ENCODE data around the gene DLGAP3. TPM values are rescaled to one million over a fixed set of nuclear protein-coding genes. Genes with fewer than 3 reads are reported as not detected.

DLGAP3 gene
- total and polyA plus RNA-seq, 5 donors from 2014 or later: 0.11 to 1.2 (median 0.21) TPM

Other genes starting within 250 kb of the DLGAP3 start
- not detected for gene GJB5, start 174.6 kb downstream of the DLGAP3 start, total RNA-seq
- gene GJB5, start 174.6 kb downstream of the DLGAP3 start, polyA plus RNA-seq: under 1 TPM in 1 of 4 donors, not detected in 3; 0.13 TPM
- not detected for gene GJB4, start 169.9 kb downstream of the DLGAP3 start, total RNA-seq
- not detected for gene GJB4, start 169.9 kb downstream of the DLGAP3 start, polyA plus RNA-seq
- gene GJB3, start 148.4 kb downstream of the DLGAP3 start, total RNA-seq: not detected
- not detected for gene GJB3, start 148.4 kb downstream of the DLGAP3 start, polyA plus RNA-seq
- not detected for gene GJA4, start 136.7 kb downstream of the DLGAP3 start, total RNA-seq
- gene GJA4, start 136.7 kb downstream of the DLGAP3 start, polyA plus RNA-seq: not detected
- 29.7 TPM for gene SMIM12, start 69.9 kb downstream of the DLGAP3 start, total RNA-seq
- gene SMIM12, start 69.9 kb downstream of the DLGAP3 start, polyA plus RNA-seq: 100 to 1,000 TPM in 1 of 4 donors, 10 to 100 TPM in 3; 92.2 to 105 (median 94.9) TPM
- gene TMEM35B, start 55.7 kb upstream of the DLGAP3 start, total RNA-seq: 13.8 TPM
- 100 to 1,000 TPM; 173 to 206 (median 196) TPM for gene TMEM35B, start 55.7 kb upstream of the DLGAP3 start, polyA plus RNA-seq
- 28.0 TPM for gene ZMYM6, start 102.3 kb upstream of the DLGAP3 start, total RNA-seq
- 10 to 100 TPM in 1 of 4 donors, 1 to 10 TPM in 3; 6.0 to 10.4 (median 7.9) TPM for gene ZMYM6, start 102.3 kb upstream of the DLGAP3 start, polyA plus RNA-seq
- gene ZMYM1, start 149.7 kb upstream of the DLGAP3 start, total RNA-seq: 10.3 TPM
- 10 to 100 TPM in 3 of 4 donors, 1 to 10 TPM in 1; 6.6 to 16.5 (median 14.4) TPM for gene ZMYM1, start 149.7 kb upstream of the DLGAP3 start, polyA plus RNA-seq